SIG-M5 treated with dmso at 0.1 percent for 504 hours (cell line): Measurements from ENCODE around the gene C1QTNF3.

Experiments used
- DNase-seq: peaks from one replicate; lab custom pipeline; 2025; ENCODE audit not compliant: unreplicated experiment; lab: John Stamatoyannopoulos, UW

C1QTNF3 gene

DNA sequence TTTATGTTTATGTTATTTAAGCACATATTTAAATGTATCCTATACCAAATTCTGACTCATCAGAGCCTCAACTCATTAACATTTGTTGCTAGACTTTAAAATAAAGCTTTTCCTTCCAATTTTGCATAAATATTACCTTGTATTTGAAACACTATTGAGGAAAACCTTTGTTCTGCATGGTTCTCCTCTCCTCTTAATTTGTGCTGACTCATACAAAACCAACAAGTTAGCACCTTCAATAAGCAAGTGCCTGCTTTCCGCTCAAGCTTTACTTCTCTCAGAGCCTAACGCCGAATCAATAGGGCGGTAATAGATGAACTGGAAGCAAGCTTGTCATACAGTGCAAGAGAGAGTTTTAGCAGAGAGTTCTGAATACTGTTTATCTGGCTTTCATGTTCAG is 43.0 kb downstream of the C1QTNF3 start:
- no peak for DNase-seq

DNA sequence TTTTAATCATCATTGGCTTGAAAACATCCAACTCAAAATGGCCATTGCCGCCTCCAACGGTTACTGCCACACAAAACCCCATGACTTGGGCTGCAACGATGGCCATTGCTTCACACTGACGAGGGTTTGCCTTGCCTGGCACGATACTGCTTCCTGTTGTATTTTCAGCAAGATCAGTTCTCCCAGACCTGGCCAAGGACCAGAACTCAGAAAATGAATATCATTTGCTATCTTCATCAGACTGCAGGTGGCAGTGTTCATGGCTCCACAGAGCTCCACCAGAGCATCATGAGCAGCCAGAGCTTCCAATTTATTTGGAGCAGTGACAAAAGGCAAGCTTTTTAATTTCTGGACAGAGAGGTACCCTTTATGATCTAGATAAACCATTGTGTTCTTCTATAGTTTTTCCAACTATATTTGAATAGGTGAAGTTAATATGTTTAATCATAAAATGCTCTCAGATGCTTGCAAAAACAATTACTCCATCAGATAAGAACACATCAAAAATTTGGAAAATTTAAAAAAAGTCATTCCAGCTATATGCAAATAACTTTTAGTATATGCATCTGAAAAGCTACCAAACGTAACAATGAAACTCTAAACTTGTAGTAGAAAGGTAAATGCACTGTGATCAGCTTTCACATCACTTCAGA is 45.6 kb downstream of the C1QTNF3 start:
- DNase-seq = peak; percentile 72

- no peak for DNase-seq
These were observed 47.1 kb downstream of the C1QTNF3 start for GRCh38 chr5:33995865-33996264.

GRCh38 chr5:33994845-33995244 is 48.2 kb downstream of the C1QTNF3 start:
- no peak for DNase-seq

DNA sequence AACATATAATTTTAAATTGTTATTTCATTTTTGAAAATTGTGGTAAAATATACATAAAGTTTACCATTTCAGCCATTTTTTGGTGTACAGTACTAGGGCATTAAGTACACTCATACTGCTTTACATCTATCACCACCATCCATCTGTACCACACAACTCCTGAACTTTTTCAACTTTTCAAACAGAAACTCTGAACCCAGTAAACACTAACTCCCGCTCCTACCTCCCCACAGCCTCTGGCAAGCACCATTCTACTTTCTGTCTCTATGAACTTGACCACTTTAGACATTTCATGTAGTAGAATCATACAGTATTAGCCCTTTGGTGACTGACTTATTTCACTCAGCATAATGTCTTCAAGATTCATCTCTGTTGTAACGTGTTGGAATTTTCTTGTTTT is 50.1 kb downstream of the C1QTNF3 start:
- no peak for DNase-seq

- DNase-seq = no peak
These were observed 57.6 kb downstream of the C1QTNF3 start for GRCh38 chr5:33985447-33985846.

DNA sequence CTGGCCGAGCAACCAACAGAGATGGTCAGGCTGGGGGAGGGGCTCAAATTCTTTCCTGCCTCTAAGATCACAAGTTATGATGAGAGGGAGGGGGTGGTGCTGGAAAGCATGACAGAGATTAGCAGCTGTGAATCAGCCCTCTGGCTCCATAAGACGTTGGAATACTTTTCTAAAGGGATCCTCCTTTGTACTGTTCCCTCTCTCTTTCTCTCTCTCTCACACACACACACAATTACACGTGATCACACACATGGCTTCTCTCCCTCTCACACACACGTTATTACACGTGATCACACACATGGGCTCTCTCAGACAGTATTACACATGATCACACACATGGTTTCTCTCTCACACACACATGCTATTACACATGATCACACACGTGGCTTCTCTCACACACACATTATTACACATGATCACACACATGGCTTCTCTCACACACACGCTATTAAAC is 58.3 kb downstream of the C1QTNF3 start, which contains the start of gene SLC45A2:
SLC45A2 (minus strand) TSS at position 23 of the 454 bp plus-strand sequence. CDS start 110 bp downstream, outside the sequence.
- no peak for DNase-seq

DNA sequence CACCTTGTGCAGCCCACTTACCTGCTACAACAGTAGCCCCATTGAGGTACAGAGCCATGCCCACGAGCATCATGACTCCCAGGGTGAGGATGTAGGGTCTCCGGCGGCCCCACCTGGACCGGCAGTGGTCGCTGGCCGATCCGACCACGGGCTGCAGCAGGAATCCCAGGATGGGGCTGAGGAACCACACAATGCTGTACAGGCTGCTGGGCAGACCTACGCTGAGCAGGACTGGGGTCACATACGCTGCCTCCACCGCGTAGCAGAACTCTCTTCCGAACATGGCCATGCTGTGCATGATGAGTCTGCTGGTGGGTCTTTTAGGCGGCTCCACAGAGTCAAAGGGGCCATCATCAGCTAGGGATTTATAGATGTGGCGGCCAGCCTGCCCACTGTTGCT is 58.8 kb downstream of the C1QTNF3 start:
- DNase-seq = no peak

DNA sequence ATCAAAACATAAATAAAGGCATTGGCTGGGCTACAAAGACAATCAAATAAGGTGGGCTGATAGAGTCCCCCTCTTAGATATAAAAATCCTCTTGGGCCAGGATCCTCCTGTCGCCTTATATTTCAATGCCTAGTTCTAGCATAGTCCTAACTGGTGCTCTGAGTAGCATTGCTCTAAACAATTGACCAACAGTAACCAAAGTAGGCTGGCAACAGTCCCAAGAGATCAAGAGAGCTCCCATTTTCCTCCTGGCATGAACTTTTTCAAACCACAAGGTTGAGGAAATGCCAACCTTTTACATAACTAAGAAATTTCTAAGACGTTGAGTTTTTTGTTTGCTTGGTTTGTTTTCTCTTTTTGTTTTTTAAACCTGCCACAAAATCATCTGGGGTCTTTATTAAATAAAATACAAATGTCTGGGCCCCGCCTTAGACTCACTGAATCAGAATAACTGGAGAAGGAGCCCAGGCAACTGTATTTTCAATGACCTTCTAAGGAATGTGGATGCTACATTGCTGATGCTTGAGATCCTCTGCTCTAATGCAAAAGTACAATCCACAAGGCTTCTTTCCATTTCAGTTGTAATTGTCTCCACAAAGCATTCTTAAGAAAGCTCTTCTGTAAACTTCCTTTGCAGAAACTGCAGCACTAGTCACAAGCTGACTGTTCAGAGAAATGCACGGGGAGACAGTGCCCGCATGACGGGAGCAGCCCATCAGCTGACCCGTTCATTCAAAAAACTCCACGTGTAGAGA is 61.4 kb downstream of the C1QTNF3 start:
- no peak for DNase-seq

GRCh38 chr5:33980030-33980429 is 63.0 kb downstream of the C1QTNF3 start:
- DNase-seq = no peak

DNA sequence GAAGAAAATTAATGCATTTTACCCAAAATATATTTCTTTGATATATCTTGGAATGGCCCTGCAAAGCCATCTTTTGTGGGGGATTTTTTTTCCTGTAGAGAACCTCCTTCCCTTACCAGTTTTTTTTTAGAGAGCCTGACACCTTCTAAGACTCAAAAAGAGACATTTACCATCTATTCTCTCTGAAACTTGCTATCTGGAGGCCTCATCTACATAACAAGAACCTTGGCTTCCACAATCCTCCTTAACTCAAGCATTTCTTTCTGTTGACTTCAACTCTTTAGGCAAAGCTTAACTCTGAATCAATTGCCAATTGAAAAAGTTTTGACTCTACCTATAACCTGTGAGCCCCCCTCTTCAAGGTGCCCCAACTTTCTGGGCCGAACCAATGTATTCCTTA is 64.7 kb downstream of the C1QTNF3 start:
- no peak for DNase-seq

GRCh38 chr5:33976307-33976706 is 66.7 kb downstream of the C1QTNF3 start:
- no peak for DNase-seq

DNA sequence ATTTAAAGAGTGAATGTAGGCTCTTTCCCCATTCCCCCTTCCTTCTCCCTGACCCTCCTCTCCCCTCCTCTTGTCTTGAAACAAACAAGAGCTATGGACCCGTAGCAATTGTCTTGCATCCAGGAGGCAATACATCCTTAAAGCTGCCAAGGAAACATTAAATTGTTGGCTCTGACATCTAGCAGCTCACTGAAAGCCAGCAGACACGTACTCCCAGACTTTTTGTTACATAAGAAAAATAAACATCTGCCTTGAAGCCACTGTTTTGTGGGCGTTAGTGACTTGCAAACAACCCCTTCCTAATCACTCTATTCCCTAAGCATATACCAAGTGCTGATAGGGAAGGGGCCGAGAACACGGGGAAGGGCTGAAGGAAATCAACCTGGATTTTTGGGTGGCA is 67.2 kb downstream of the C1QTNF3 start:
- no peak for DNase-seq

DNA sequence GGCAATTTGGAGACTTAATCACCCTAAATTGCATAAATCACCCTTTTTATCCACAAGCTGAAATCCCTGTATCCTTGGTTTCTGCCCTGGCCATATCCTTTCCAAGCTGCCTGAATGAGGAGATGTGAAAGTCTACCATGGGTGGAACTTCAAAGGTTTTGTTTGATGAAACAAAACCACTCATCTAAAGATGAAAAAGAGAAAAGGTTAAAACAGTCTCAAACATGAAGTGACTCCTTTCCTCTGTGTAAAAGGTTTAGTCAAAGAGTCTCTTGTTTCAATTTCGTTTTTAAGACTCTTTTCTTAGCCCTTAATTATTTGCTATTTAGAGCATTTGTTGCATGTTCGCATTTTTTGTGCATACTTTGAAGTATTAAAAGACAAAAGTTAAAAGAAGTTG is 69.7 kb downstream of the C1QTNF3 start:
- no peak for DNase-seq

- peak; percentile 52 for DNase-seq
These were observed 73.2 kb downstream of the C1QTNF3 start for GRCh38 chr5:33969572-33970452.

DNA sequence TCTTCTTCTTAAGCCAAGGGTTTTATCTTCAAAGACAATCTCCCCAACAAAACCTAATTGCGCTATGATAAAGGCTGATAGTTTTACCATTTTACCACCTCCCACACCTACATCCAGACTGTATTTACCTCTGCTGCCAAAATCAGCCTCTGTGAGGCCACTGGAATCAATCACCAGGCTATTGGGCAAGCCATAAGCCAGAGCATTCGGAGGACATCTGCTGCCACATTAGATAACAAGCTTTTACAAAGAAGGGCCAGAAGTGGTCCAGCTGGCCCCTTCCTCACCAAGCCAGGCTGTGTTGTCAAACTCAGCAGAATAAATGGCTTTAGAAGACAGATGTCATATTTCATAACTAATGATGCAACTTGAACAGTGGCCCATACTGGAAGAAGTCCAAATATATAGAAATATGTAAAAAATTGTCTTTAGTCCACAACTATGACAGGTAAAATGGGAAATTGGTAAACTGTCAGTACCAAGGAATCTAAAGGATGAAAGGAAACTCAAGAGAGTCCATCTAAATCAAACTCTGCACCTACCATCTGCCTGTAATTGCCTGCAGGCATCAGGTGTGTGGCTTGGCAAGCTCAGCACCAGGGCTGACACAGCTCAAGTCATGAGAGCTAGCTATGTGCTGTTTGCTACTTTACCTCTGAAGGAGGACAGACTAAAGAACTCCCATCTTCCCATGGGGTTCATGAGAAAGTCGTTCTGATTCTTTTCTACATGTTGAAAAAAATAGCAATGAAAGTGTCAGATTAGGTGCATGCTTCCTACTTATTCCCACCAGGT is 74.6 kb downstream of the C1QTNF3 start:
- no peak for DNase-seq
